ENCODE data around the gene NPLOC4.
"Not testable (repeated sequence)": the region's sequence is repeated elsewhere in the genome, so short reads cannot be mapped to it uniquely, and the experiment has no call there.

Gene NPLOC4

DNA sequence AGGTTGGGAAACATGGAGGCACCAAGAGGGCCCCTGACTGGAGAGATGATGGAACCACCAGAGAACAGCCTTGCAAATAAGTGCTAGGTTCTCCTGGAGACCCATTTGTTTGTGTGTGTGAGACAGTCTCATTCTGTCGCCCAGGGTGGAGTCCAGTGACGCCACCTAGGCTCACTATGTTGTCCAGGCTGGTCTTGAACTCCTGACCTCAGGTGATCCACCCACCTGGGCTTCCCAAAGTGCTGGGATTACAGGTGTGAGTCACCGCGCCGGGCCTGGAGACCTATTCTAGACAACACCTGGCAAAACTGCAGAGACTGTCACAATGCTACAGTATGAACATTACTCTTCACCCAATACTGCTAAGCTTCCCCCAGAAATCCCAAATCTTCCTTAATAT is 1.5 kb downstream of the NPLOC4 start:
- peak overlapping the region; percentile 83 for H3K4me3 Mint-ChIP-seq
- H3K27ac Mint-ChIP-seq: peak overlapping the region; percentile 92
- H3K36me3 Mint-ChIP-seq (ENCODE audit: low read depth): peaks cover 24% of the 10 kb centered on the region

DNA sequence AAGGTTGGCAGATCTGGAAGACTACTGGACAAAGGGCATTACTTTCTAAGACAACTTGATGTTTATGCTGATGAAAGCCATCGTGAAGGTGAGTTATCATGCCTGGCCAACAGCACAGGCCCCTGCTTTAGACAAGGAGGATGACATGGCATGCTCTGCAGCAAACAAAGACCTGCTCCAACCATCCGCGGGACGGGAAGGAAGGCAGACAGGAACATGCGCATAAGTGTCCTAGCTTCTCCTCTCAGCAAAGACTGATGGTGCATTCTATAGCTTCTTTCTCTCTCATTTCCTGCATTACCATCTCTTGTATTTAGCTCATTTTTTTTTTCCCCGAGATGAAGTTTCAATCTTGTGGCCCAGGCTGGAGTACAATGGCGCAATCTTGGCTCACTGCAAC is 5.4 kb downstream of the NPLOC4 start:
- intact Hi-C loops (cut with micrococcal nuclease): no loop called here
- Mint-ChIP-seq H3K27ac (no peak overlapping the region), H3K27me3 (no peaks in the 10 kb centered on the region), H3K4me3 (no peak overlapping the region), H3K36me3 (ENCODE audit: low read depth) (peaks cover 60% of the 10 kb centered on the region), H3K9me3 (no peaks in the 10 kb centered on the region), H3K4me1 (ENCODE audit: low read depth) (peaks cover 13% of the 10 kb centered on the region)

More for the DNA sequence above, 1.5 kb downstream of the NPLOC4 start:
- Mint-ChIP-seq H3K27me3 (no peaks in the 10 kb centered on the region), H3K9me3 (no peaks in the 10 kb centered on the region), H3K4me1 (ENCODE audit: low read depth) (peaks cover 13% of the 10 kb centered on the region)
- intact Hi-C loops (cut with micrococcal nuclease): no loop called here

DNA sequence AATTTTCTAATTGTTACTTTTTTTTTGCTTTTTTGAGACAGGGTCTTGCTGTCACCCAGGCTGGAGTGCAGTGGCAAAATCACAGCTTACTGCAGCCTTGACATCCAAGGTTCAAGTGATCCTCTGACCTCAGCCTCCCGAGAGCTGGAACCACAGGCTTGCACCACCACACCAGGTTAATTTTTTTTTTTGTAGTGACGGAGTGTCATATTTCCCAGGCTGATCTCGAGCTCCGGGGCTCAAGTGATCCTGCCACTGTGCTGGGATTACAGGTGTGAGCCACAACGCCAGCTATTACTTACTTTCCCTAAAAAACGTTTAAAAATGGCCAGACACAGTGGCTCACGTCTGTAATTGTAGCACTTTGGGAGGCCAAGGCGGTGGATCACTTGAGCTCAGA is 6.6 kb downstream of the NPLOC4 start:
- Mint-ChIP-seq H3K4me3 (no peak overlapping the region), H3K27me3 (no peaks in the 10 kb centered on the region), H3K9me3 (no peaks in the 10 kb centered on the region), H3K4me1 (ENCODE audit: low read depth) (peaks cover 2% of the 10 kb centered on the region), H3K36me3 (ENCODE audit: low read depth) (peaks cover 67% of the 10 kb centered on the region), H3K27ac (no peak overlapping the region)
- intact Hi-C loops (cut with micrococcal nuclease): no loop called here

- peaks cover 96% of the 10 kb centered on the region for H3K36me3 Mint-ChIP-seq (ENCODE audit: low read depth)
- no peak overlapping the region for H3K27ac Mint-ChIP-seq
- H3K4me3 Mint-ChIP-seq: no peak overlapping the region
- peaks cover 27% of the 10 kb centered on the region for H3K4me1 Mint-ChIP-seq (ENCODE audit: low read depth)
- intact Hi-C loops (cut with micrococcal nuclease): no loop called here
- H3K9me3 Mint-ChIP-seq: no peaks in the 10 kb centered on the region
- no peaks in the 10 kb centered on the region for H3K27me3 Mint-ChIP-seq
These were observed 15.3 kb downstream of the NPLOC4 start for GRCh38 chr17:81621494-81622130.

DNA sequence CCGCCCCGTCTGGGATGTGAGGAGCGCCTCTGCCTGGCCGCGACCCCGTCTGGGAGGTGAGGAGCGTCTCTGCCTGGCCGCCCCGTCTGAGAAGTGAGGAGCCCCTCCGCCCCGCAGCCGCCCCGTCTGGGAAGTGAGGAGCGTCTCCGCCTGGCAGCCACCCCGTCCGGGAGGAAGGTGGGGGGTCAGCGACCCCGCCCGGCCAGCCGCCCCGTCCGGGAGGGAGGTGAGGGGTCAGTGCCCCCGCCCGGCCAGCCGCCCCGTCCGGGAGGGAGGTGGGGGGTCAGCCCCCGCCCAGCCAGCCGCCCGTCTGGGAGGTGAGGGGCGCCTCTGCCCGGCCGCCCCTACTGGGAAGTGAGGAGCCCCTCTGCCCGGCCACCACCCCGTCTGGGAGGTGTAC is 18.6 kb downstream of the NPLOC4 start:
- Mint-ChIP-seq H3K4me1 (ENCODE audit: low read depth) (peaks cover 33% of the 10 kb centered on the region), H3K36me3 (ENCODE audit: low read depth) (peaks cover 96% of the 10 kb centered on the region)
- H3K27ac Mint-ChIP-seq; H3K4me3 Mint-ChIP-seq; H3K27me3 Mint-ChIP-seq; intact Hi-C loops (cut with micrococcal nuclease); H3K9me3 Mint-ChIP-seq: not testable (repeated sequence)

GRCh38 chr17:81616877-81617276 is 20.0 kb downstream of the NPLOC4 start:
- intact Hi-C loops (cut with micrococcal nuclease): no loop called here
- H3K4me3 Mint-ChIP-seq: no peak overlapping the region
- H3K27ac Mint-ChIP-seq: no peak overlapping the region
- H3K36me3 Mint-ChIP-seq (ENCODE audit: low read depth): peaks cover 98% of the 10 kb centered on the region
- H3K4me1 Mint-ChIP-seq (ENCODE audit: low read depth): peaks cover 33% of the 10 kb centered on the region
- H3K9me3 Mint-ChIP-seq: no peaks in the 10 kb centered on the region
- H3K27me3 Mint-ChIP-seq: no peaks in the 10 kb centered on the region

GRCh38 chr17:81615401-81615930 is 21.4 kb downstream of the NPLOC4 start:
- H3K9me3 Mint-ChIP-seq: no peaks in the 10 kb centered on the region
- no peak overlapping the region for H3K4me3 Mint-ChIP-seq
- H3K27ac Mint-ChIP-seq: no peak overlapping the region
- peaks cover 27% of the 10 kb centered on the region for H3K4me1 Mint-ChIP-seq (ENCODE audit: low read depth)
- no peaks in the 10 kb centered on the region for H3K27me3 Mint-ChIP-seq
- peaks cover 98% of the 10 kb centered on the region for H3K36me3 Mint-ChIP-seq (ENCODE audit: low read depth)
- intact Hi-C loops (cut with micrococcal nuclease): no loop called here

GRCh38 chr17:81612172-81612970 is 24.5 kb downstream of the NPLOC4 start:
- Mint-ChIP-seq H3K4me1 (ENCODE audit: low read depth) (peaks cover 19% of the 10 kb centered on the region), H3K4me3 (no peak overlapping the region), H3K9me3 (no peaks in the 10 kb centered on the region), H3K36me3 (ENCODE audit: low read depth) (peaks cover 100% of the 10 kb centered on the region), H3K27me3 (no peaks in the 10 kb centered on the region), H3K27ac (no peak overlapping the region)
- intact Hi-C loops (cut with micrococcal nuclease): no loop called here

DNA sequence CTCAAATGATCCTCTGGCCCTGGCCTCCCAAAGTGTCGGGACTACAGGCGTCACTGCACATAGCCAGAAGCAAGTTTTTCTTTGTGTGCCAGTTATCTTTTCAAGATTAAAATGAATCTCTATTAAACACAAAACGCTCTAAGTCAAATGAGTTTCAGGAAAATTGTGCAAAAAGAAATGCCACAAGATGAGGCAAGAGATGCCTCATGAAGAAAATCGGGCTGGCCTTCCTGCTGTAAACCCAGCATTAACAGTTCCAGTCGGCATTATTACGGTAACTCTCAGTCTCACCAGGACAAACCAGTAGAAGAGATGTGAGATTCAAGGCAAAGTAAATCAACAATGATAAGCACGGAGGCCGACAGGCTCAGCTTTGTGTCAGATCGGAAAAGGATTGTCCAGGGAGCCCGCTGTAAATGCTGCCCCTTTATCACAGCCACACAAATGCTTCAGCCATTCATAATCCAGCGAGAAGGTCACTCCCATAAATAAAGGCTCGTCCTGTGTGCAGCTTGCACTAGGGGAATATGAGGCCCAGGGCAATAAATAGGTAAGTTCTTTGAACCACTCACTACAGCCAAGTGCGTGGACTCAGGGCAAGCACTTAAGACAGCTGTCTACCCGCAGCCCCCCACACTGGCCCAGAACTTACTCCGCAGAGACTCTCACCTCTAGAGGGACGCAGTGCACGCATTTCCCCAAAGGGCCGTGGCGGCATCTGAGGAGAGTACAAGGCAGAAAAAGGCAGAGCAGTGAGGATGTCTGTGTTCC is 27.2 kb downstream of the NPLOC4 start:
- H3K27me3 Mint-ChIP-seq: no peaks in the 10 kb centered on the region
- H3K4me1 Mint-ChIP-seq (ENCODE audit: low read depth): peaks cover 5% of the 10 kb centered on the region
- no peak overlapping the region for H3K4me3 Mint-ChIP-seq
- H3K36me3 Mint-ChIP-seq (ENCODE audit: low read depth): peaks cover 96% of the 10 kb centered on the region
- no peak overlapping the region for H3K27ac Mint-ChIP-seq
- intact Hi-C loops (cut with micrococcal nuclease): no loop called here
- H3K9me3 Mint-ChIP-seq: no peaks in the 10 kb centered on the region

DNA sequence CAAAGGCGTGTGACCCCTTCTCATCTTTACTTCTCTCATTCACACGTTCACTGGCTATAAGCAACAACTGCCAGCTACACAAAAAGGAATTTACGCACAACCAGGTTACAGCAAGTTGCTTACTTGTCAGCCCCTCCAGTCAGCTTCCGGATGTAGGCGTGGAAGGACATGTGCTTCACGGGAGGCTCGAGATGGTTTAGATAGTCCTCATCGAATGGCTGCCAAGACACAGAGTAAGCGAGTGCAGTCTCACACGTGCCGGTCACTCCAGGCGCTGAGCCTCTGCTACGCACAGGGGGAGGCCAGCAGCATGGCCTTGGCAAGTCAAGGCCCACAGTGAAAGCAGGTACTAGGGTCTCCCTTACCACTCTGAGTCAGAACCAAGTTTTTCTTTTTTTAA is 28.3 kb downstream of the NPLOC4 start:
- no peaks in the 10 kb centered on the region for H3K4me1 Mint-ChIP-seq (ENCODE audit: low read depth)
- no peak overlapping the region for H3K4me3 Mint-ChIP-seq
- peaks cover 96% of the 10 kb centered on the region for H3K36me3 Mint-ChIP-seq (ENCODE audit: low read depth)
- no peak overlapping the region for H3K27ac Mint-ChIP-seq
- no peaks in the 10 kb centered on the region for H3K9me3 Mint-ChIP-seq
- intact Hi-C loops (cut with micrococcal nuclease): no loop called here
- no peaks in the 10 kb centered on the region for H3K27me3 Mint-ChIP-seq

DNA sequence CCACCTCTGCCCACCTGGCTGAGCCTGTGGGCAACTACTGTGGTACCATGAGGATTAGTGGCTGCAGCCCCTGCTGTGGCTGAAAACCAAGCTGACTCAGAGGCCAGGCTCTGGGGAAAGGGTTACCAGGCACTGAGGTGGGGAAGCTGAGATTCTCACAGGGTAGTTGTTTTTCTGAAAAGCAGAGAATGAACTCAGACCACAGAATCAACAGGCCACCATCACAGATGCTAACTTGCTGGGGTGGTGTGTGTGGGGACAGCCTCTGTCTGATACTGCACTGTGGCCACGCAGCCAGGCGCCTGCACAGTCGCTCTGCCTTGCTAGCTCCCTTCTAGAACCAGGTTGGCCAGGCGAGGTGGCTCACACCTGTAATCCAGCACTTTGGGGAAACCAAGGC is 28.8 kb downstream of the NPLOC4 start:
- Mint-ChIP-seq H3K4me1 (ENCODE audit: low read depth) (no peaks in the 10 kb centered on the region), H3K4me3 (no peak overlapping the region), H3K36me3 (ENCODE audit: low read depth) (peaks cover 96% of the 10 kb centered on the region), H3K9me3 (no peaks in the 10 kb centered on the region), H3K27me3 (no peaks in the 10 kb centered on the region), H3K27ac (no peak overlapping the region)
- intact Hi-C loops (cut with micrococcal nuclease): no loop called here

- Mint-ChIP-seq H3K4me3 (no peak overlapping the region), H3K9me3 (no peaks in the 10 kb centered on the region), H3K36me3 (ENCODE audit: low read depth) (peaks cover 95% of the 10 kb centered on the region), H3K27me3 (no peaks in the 10 kb centered on the region), H3K27ac (no peak overlapping the region), H3K4me1 (ENCODE audit: low read depth) (no peaks in the 10 kb centered on the region)
- intact Hi-C loops (cut with micrococcal nuclease): no loop called here
These were observed 29.5 kb downstream of the NPLOC4 start for GRCh38 chr17:81607431-81607830.

- Mint-ChIP-seq H3K36me3 (ENCODE audit: low read depth) (peaks cover 91% of the 10 kb centered on the region), H3K9me3 (no peaks in the 10 kb centered on the region), H3K27ac (no peak overlapping the region), H3K27me3 (no peaks in the 10 kb centered on the region), H3K4me3 (no peak overlapping the region), H3K4me1 (ENCODE audit: low read depth) (peaks cover 26% of the 10 kb centered on the region)
- intact Hi-C loops (cut with micrococcal nuclease): no loop called here
These were observed 32.9 kb downstream of the NPLOC4 start for GRCh38 chr17:81603846-81604610.

Data from dendritic cell treated with granulocyte-macrophage colony-stimulating factor and Interleukin-4, amounts not matched to agents 40 ng/mL and 50 ng/mL, for 4 days (primary cell).